ENCODE results near the gene SOHLH1. TPM values are rescaled to one million over a fixed set of nuclear protein-coding genes. Genes with fewer than 3 reads are reported as not detected.

The SOHLH1 gene
- total RNA-seq, 1 donor from 2014 or later: not detected

- Histone ChIP-seq H3K27me3 (no peaks in the 10 kb centered on the region), H3K36me3 (no peaks in the 10 kb centered on the region), H3K4me3 (no peak overlapping the region), H3K9me3 (no peaks in the 10 kb centered on the region), H3K4me1 (no peaks in the 10 kb centered on the region), H3K27ac (no peak overlapping the region)
- DNase-seq (ENCODE audit: low spot score in 2 of 2): no peak
- TF ChIP-seq CTCF (IDR thresholded peaks at IDR 0.05): no peak
- intact Hi-C loops (cut with DNase I): no loop called here
Measured at GRCh38 chr9:135745189-135745588, 45.9 kb upstream of the SOHLH1 start.

- Histone ChIP-seq H3K27ac (no peak overlapping the region), H3K4me1 (no peaks in the 10 kb centered on the region), H3K9me3 (no peaks in the 10 kb centered on the region), H3K27me3 (no peaks in the 10 kb centered on the region), H3K36me3 (no peaks in the 10 kb centered on the region), H3K4me3 (no peak overlapping the region)
- TF ChIP-seq CTCF (IDR thresholded peaks at IDR 0.05): no peak
- no peak for DNase-seq (ENCODE audit: low spot score in 2 of 2)
- intact Hi-C loops (cut with DNase I): no loop called here
Measured at GRCh38 chr9:135744333-135745070, 45.2 kb upstream of the SOHLH1 start.

- TF ChIP-seq CTCF (IDR thresholded peaks at IDR 0.05): no peak
Measured at GRCh38 chr9:135743546-135744332, 44.5 kb upstream of the SOHLH1 start.

GRCh38 chr9:135743021-135743420, 43.7 kb upstream of the SOHLH1 start:
- no peaks in the 10 kb centered on the region for H3K36me3 ChIP-seq
- no peaks in the 10 kb centered on the region for H3K27me3 ChIP-seq
- H3K9me3 ChIP-seq: no peaks in the 10 kb centered on the region
- DNase-seq (ENCODE audit: low spot score in 2 of 2): no peak
- H3K4me3 ChIP-seq: no peak overlapping the region
- intact Hi-C loops (cut with DNase I): no loop called here
- no peak for TF ChIP-seq CTCF (IDR thresholded peaks at IDR 0.05)
- H3K4me1 ChIP-seq: no peaks in the 10 kb centered on the region
- H3K27ac ChIP-seq: no peak overlapping the region

More at GRCh38 chr9:135743546-135744332, 44.5 kb upstream of the SOHLH1 start:
- Histone ChIP-seq H3K9me3 (no peaks in the 10 kb centered on the region), H3K27ac (no peak overlapping the region), H3K4me1 (no peaks in the 10 kb centered on the region), H3K27me3 (no peaks in the 10 kb centered on the region), H3K4me3 (no peak overlapping the region), H3K36me3 (no peaks in the 10 kb centered on the region)
- DNase-seq (ENCODE audit: low spot score in 2 of 2): no peak
- intact Hi-C loops (cut with DNase I): no loop called here

- no peak for TF ChIP-seq CTCF (IDR thresholded peaks at IDR 0.05)
- no peak for DNase-seq (ENCODE audit: low spot score in 2 of 2)
- intact Hi-C loops (cut with DNase I): no loop called here
- no peaks in the 10 kb centered on the region for H3K27me3 ChIP-seq
- H3K4me1 ChIP-seq: no peaks in the 10 kb centered on the region
- H3K9me3 ChIP-seq: no peaks in the 10 kb centered on the region
- no peak overlapping the region for H3K27ac ChIP-seq
- H3K4me3 ChIP-seq: no peak overlapping the region
- H3K36me3 ChIP-seq: no peaks in the 10 kb centered on the region
Measured at GRCh38 chr9:135741276-135742219, 42.3 kb upstream of the SOHLH1 start.
